ENCODE data around the gene SMPDL3B.

- TF ChIP-seq CTCF (IDR thresholded peaks at IDR 0.05) (no peak), EP300 (IDR thresholded peaks at IDR 0.05) (no peak), POLR2A (IDR thresholded peaks at IDR 0.05) (no peak), POLR2AphosphoS5 (IDR thresholded peaks at IDR 0.05) (no peak)
Measured at GRCh38 chr1:27979859-27980201, 45.0 kb downstream of the SMPDL3B start.

All from upper lobe of left lung (tissue), 4 donors.